HEK293 (cell line): ENCODE measurements around the gene IPO9.

ENCODE experiments used
- CTCF ChIA-PET: fragments of 350-600 bp; formaldehyde crosslinking; extraction: SDS; loops from one replicate; lab custom pipeline; 2021; ENCODE audit warnings: antibody characterized with exemption; lab: Yijun Ruan, JAX
- POLR2A ChIA-PET: fragments of 300-600 bp; formaldehyde crosslinking; extraction: SDS; loops from one replicate; lab custom pipeline; 2020; ENCODE audit warnings: antibody characterized with exemption, inconsistent platforms; lab: Yijun Ruan, JAX
- H3K27ac ChIP-seq: fragments of 200-500 bp; sonication (Bioruptor generic); 2 replicates; pipeline ENCODE4 v1.5.1; 2014; ENCODE audit warnings: low read depth, low read length, control low read depth, inconsistent platforms; ENCODE audit errors: extremely low read depth
- H3K36me3 ChIP-seq, 2 experiments: fragments of 200-500 bp in 1 of 2; sonication (Bioruptor generic) in 1 of 2; 1 replicate in 1 of 2; 2 replicates in 1 of 2; pipeline ENCODE4 v1.5.1; 2014 to 2017; ENCODE audit warnings: inconsistent platforms in 2 of 2, low read length in 2 of 2; ENCODE audit not compliant: control insufficient read depth in 2 of 2, insufficient read depth in 1 of 2
- H3K4me1 ChIP-seq: fragments of 200-500 bp; sonication (Bioruptor generic); 2 replicates; pipeline ENCODE4 v1.5.1; 2014; ENCODE audit warnings: mild to moderate bottlenecking, low read length, inconsistent platforms; ENCODE audit not compliant: control insufficient read depth, insufficient read depth
- H3K4me3 ChIP-seq: 2 replicates; pipeline ENCODE4 v1.5.1; 2011; ENCODE audit warnings: low read depth, mild to moderate bottlenecking, control low read depth, low read length, moderate library complexity
- H3K9me3 ChIP-seq: fragments of 200-500 bp; sonication (Bioruptor generic); 2 replicates; pipeline ENCODE4 v1.5.1; 2014; ENCODE audit warnings: low read depth, low read length, inconsistent platforms; ENCODE audit not compliant: control insufficient read depth, insufficient read depth
- GLIS1 ChIP-seq: fragments of 450-650 bp; formaldehyde crosslinking; IDR thresholded peaks from 2 replicates; pipeline ENCODE4 v1.5.1; 2016; ENCODE audit warnings: missing biosample characterization, missing genetic modification characterization
- HOXD13 ChIP-seq: sonication (generic); formaldehyde crosslinking; IDR thresholded peaks from 2 replicates; pipeline ENCODE4 v1.8.0; 2022; ENCODE audit warnings: missing genetic modification reagents, borderline replicate concordance
- KLF17 ChIP-seq: fragments of 450-650 bp; formaldehyde crosslinking; IDR thresholded peaks from 2 replicates; pipeline ENCODE4 v1.5.1; 2016; ENCODE audit warnings: missing biosample characterization, missing genetic modification characterization
- PBX3 ChIP-seq: sonication (generic); formaldehyde crosslinking; IDR thresholded peaks from 2 replicates; pipeline ENCODE4 v1.8.1; 2022; ENCODE audit warnings: mild to moderate bottlenecking, moderate library complexity, missing genetic modification reagents
- SP3 ChIP-seq: fragments of 450-650 bp; formaldehyde crosslinking; IDR thresholded peaks from 2 replicates; pipeline ENCODE4 v1.5.1; 2016; ENCODE audit warnings: missing biosample characterization, missing genetic modification characterization
- ZBTB48 ChIP-seq: fragments of 450-650 bp; formaldehyde crosslinking; IDR thresholded peaks from 2 replicates; pipeline ENCODE4 v1.5.1; 2016; ENCODE audit warnings: missing biosample characterization, missing genetic modification characterization
- ZNF155 ChIP-seq: fragments of 450-650 bp; formaldehyde crosslinking; IDR thresholded peaks from 2 replicates; pipeline ENCODE4 v1.5.1; 2016; ENCODE audit warnings: missing biosample characterization, missing genetic modification characterization
- ZNF274 ChIP-seq, 2 experiments: fragments of 200-500 bp in 1 of 2; fragments of 450-650 bp in 1 of 2; sonication (Bioruptor generic) in 1 of 2; formaldehyde crosslinking in 1 of 2; IDR thresholded peaks; 2 replicates each; pipeline versions ENCODE4 v1.5.1 to v1.6.1; 2014 to 2016; ENCODE audit warnings: borderline replicate concordance in 1 of 2, inconsistent platforms in 1 of 2, low read length in 1 of 2, missing biosample characterization in 1 of 2, missing genetic modification characterization in 1 of 2
- ZNF449 ChIP-seq: fragments of 450-650 bp; formaldehyde crosslinking; IDR thresholded peaks from 2 replicates; pipeline ENCODE4 v1.5.1; 2017; ENCODE audit warnings: missing biosample characterization, mild to moderate bottlenecking, missing genetic modification characterization, moderate library complexity
- ZNF510 ChIP-seq: fragments of 450-650 bp; formaldehyde crosslinking; IDR thresholded peaks from 2 replicates; pipeline ENCODE4 v1.5.1; 2018; ENCODE audit warnings: mild to moderate bottlenecking, missing genetic modification characterization, missing biosample characterization; ENCODE audit not compliant: insufficient replicate concordance
- ZNF571 ChIP-seq: fragments of 450-650 bp; formaldehyde crosslinking; IDR thresholded peaks from 2 replicates; pipeline ENCODE4 v1.5.0; 2017; ENCODE audit warnings: missing biosample characterization, missing genetic modification characterization
- ZNF585B ChIP-seq: fragments of 450-650 bp; formaldehyde crosslinking; IDR thresholded peaks from 2 replicates; pipeline ENCODE4 v1.5.1; 2016; ENCODE audit warnings: missing biosample characterization, missing genetic modification characterization
- ZNF600 ChIP-seq: fragments of 450-650 bp; formaldehyde crosslinking; IDR thresholded peaks from 2 replicates; pipeline ENCODE4 v1.5.1; 2016; ENCODE audit warnings: missing biosample characterization, missing genetic modification characterization
- ZNF660 ChIP-seq: fragments of 450-650 bp; IDR thresholded peaks from 2 replicates; pipeline ENCODE4 v1.5.1; 2018; ENCODE audit warnings: missing biosample characterization, mild to moderate bottlenecking, missing genetic modification characterization
- ZNF843 ChIP-seq: fragments of 450-650 bp; formaldehyde crosslinking; IDR thresholded peaks from 2 replicates; pipeline ENCODE4 v1.5.1; 2016; ENCODE audit warnings: missing biosample characterization, missing genetic modification characterization
- ZSCAN4 ChIP-seq: fragments of 450-650 bp; formaldehyde crosslinking; IDR thresholded peaks from 2 replicates; pipeline ENCODE4 v1.5.1; 2017; ENCODE audit warnings: missing biosample characterization, missing genetic modification characterization

IPO9 gene

GRCh38 chr1:201883266-201883665 lies 54.3 kb downstream of the IPO9 start:
- H3K4me3 ChIP-seq = no peak overlapping the region
- H3K4me1 ChIP-seq = no peaks in the 10 kb centered on the region
- TF ChIP-seq SP3 (tag by site-specific recombination) = no peak
- POLR2A ChIA-PET = interaction anchor here (0.5 to 1.1 kb wide), 2 partner anchors 99 to 152 kb away, joined by 3 to 5 read pairs; no protein-coding TSS in a partner anchor
- peaks cover 0 to 25% of the 10 kb centered on the region in 2 experiments; a peak in 1 of 3 replicates for H3K36me3 ChIP-seq
- CTCF ChIA-PET = interaction anchor here (0.6 to 11.2 kb wide), 7 partner anchors 11 to 403 kb away, joined by 3 to 99 read pairs (median 6); no protein-coding TSS in a partner anchor
- H3K9me3 ChIP-seq = no peaks in the 10 kb centered on the region
- no peak overlapping the region for H3K27ac ChIP-seq

GRCh38 chr1:201883786-201884185 lies 54.8 kb downstream of the IPO9 start:
- Histone ChIP-seq H3K4me3 (no peak overlapping the region), H3K4me1 (no peaks in the 10 kb centered on the region), H3K27ac (no peak overlapping the region), H3K9me3 (no peaks in the 10 kb centered on the region), H3K36me3 (peaks cover 0 to 20% of the 10 kb centered on the region in 2 experiments; a peak in 1 of 3 replicates)
- TF ChIP-seq KLF17 (tag by site-specific recombination) (no peak), ZNF585B (no peak), HOXD13 (CRISPR knock-in tag) (no peak), ZNF155 (no peak), ZNF600 (tag by site-specific recombination) (peak; percentile 71)
- ChIA-PET CTCF (interaction anchor here (0.8 to 11.2 kb wide), 3 partner anchors 10 to 174 kb away, joined by 6 to 99 read pairs (median 12); no protein-coding TSS in a partner anchor), POLR2A (interaction anchor here (1.1 kb wide), 1 partner anchor 98 kb away, joined by 3 read pairs; no protein-coding TSS in a partner anchor)

GRCh38 chr1:201884425-201884824 lies 55.5 kb downstream of the IPO9 start:
- ChIA-PET POLR2A (interaction anchor here (1.1 kb wide), 2 partner anchors 98 to 228 kb away, joined by 3 read pairs; no protein-coding TSS in a partner anchor), CTCF (interaction anchor here (0.6 to 11.2 kb wide), 2 partner anchors 10 to 96 kb away, joined by 3 to 99 read pairs; no protein-coding TSS in a partner anchor)
- Histone ChIP-seq H3K4me3 (no peak overlapping the region), H3K9me3 (no peaks in the 10 kb centered on the region), H3K4me1 (no peaks in the 10 kb centered on the region), H3K27ac (no peak overlapping the region), H3K36me3 (peaks cover 0 to 14% of the 10 kb centered on the region in 2 experiments; a peak in 1 of 3 replicates)
- TF ChIP-seq ZSCAN4 (tag by site-specific recombination) = no peak
- peak; percentile 74 for TF ChIP-seq ZNF449 (tag by site-specific recombination)

GRCh38 chr1:201885531-201886075 lies 56.6 kb downstream of the IPO9 start:
- ChIA-PET POLR2A (no interaction called here), CTCF (interaction anchor here (11.2 kb wide), 1 partner anchor 8 kb away, joined by 99 read pairs; no protein-coding TSS in a partner anchor)
- 0 out of 2 replicates have a peak, but pooled peaks have one; percentile 19 for TF ChIP-seq GLIS1 (tag by site-specific recombination)
- TF ChIP-seq ZNF274 (IDR thresholded peaks at IDR 0.05; ENCODE audit: low read length) = no peak
- no peak for TF ChIP-seq ZNF274 (tag by site-specific recombination; IDR thresholded peaks at IDR 0.05; ENCODE audit: borderline replicate concordance)
- no peak for TF ChIP-seq PBX3 (CRISPR knock-in tag)
- no peak for TF ChIP-seq ZNF571 (tag by site-specific recombination)
- TF ChIP-seq ZBTB48 = peak; percentile 58
- TF ChIP-seq ZNF843 (tag by site-specific recombination) = no peak
- no peak for TF ChIP-seq ZNF660 (tag by site-specific recombination)
- TF ChIP-seq ZNF510 (tag by site-specific recombination) = no peak
- H3K36me3 ChIP-seq = peaks cover 0 to 7% of the 10 kb centered on the region in 2 experiments; a peak in 1 of 3 replicates
- no peak overlapping the region for H3K4me3 ChIP-seq
- no peaks in the 10 kb centered on the region for H3K9me3 ChIP-seq
- H3K27ac ChIP-seq = no peak overlapping the region
- no peaks in the 10 kb centered on the region for H3K4me1 ChIP-seq
